Trophoblast cell (in vitro differentiated cells and primary cell): ENCODE measurements around the gene EPS8L1.

ENCODE experiments used
- DNase-seq, 2 donors: peaks; one replicate each; pipeline ENCODE4 v3.0.0-alpha.2; 2016
- H2AFZ ChIP-seq: 2 replicates; pipeline ENCODE4 v1.6.1; 2013; ENCODE audit warnings: low read length, moderate library complexity, mild to moderate bottlenecking; ENCODE audit not compliant: insufficient read depth, poor library complexity
- H2AK5ac ChIP-seq: 2 replicates; pipeline ENCODE4 v1.6.1; 2013; ENCODE audit warnings: mild to moderate bottlenecking, low read length
- H2BK120ac ChIP-seq: 2 replicates; pipeline ENCODE4 v1.6.1; 2013; ENCODE audit warnings: low read length, mild to moderate bottlenecking, moderate library complexity; ENCODE audit not compliant: insufficient read depth, poor library complexity
- H2BK12ac ChIP-seq: 2 replicates; pipeline ENCODE4 v1.6.1; 2013; ENCODE audit warnings: mild to moderate bottlenecking, low read length, moderate library complexity
- H2BK5ac ChIP-seq: 2 replicates; pipeline ENCODE4 v1.6.1; 2013; ENCODE audit warnings: low read length, low read depth, moderate library complexity, mild to moderate bottlenecking; ENCODE audit not compliant: poor library complexity
- H3K14ac ChIP-seq: 2 replicates; pipeline ENCODE4 v1.6.1; 2013; ENCODE audit warnings: mild to moderate bottlenecking, low read length
- H3K18ac ChIP-seq: 2 replicates; pipeline ENCODE4 v1.6.1; 2013; ENCODE audit warnings: mild to moderate bottlenecking, low read length
- H3K23ac ChIP-seq: 2 replicates; pipeline ENCODE4 v1.6.1; 2013; ENCODE audit warnings: low read length
- H3K27ac ChIP-seq: 2 replicates; pipeline ENCODE4 v1.5.1; 2013; ENCODE audit warnings: low read depth, mild to moderate bottlenecking, inconsistent platforms, low read length, moderate library complexity
- H3K27me3 ChIP-seq: 2 replicates; pipeline ENCODE4 v1.6.1; 2013; ENCODE audit warnings: inconsistent platforms, mild to moderate bottlenecking, low read length, moderate library complexity; ENCODE audit not compliant: insufficient read depth
- H3K36me3 ChIP-seq, 2 experiments: 1 replicate in 1 of 2; 2 replicates in 1 of 2; pipeline ENCODE4 v1.6.1; 2013; ENCODE audit warnings: low read length in 2 of 2, mild to moderate bottlenecking in 2 of 2, moderate library complexity in 1 of 2; ENCODE audit not compliant: insufficient read depth in 2 of 2, control insufficient read depth in 1 of 2
- H3K4ac ChIP-seq: 2 replicates; pipeline ENCODE4 v1.6.1; 2013; ENCODE audit warnings: low read depth, mild to moderate bottlenecking, low read length, moderate library complexity
- H3K4me1 ChIP-seq, 2 experiments: 1 replicate in 1 of 2; 2 replicates in 1 of 2; pipeline ENCODE4 v1.6.1; 2013; ENCODE audit warnings: low read length in 2 of 2, mild to moderate bottlenecking in 2 of 2, moderate library complexity in 1 of 2; ENCODE audit not compliant: insufficient read depth in 2 of 2, control insufficient read depth in 1 of 2
- H3K4me2 ChIP-seq: 2 replicates; pipeline ENCODE4 v1.6.1; 2013; ENCODE audit warnings: inconsistent platforms, mild to moderate bottlenecking, low read length, moderate library complexity
- H3K4me3 ChIP-seq: 2 replicates; pipeline ENCODE4 v1.5.1; 2013; ENCODE audit warnings: mild to moderate bottlenecking, low read depth, low read length, inconsistent platforms
- H3K79me1 ChIP-seq: one replicate; pipeline ENCODE4 v1.6.1; 2013; ENCODE audit warnings: low read length
- H3K79me2 ChIP-seq: 2 replicates; pipeline ENCODE4 v1.6.1; 2013; ENCODE audit warnings: low read length, mild to moderate bottlenecking; ENCODE audit not compliant: control insufficient read depth, insufficient read depth, poor library complexity
- H3K9ac ChIP-seq: 2 replicates; pipeline ENCODE4 v1.6.1; 2013; ENCODE audit warnings: mild to moderate bottlenecking, low read length
- H3K9me3 ChIP-seq: 2 replicates; pipeline ENCODE4 v1.6.1; 2013; ENCODE audit warnings: low read depth, mild to moderate bottlenecking, control low read depth, inconsistent platforms, low read length; ENCODE audit not compliant: insufficient read depth
- H4K12ac ChIP-seq: 2 replicates; pipeline ENCODE4 v1.6.1; 2013; ENCODE audit warnings: low read depth, mild to moderate bottlenecking, low read length, moderate library complexity
- H4K8ac ChIP-seq: 2 replicates; pipeline ENCODE4 v1.6.1; 2013; ENCODE audit warnings: low read depth, mild to moderate bottlenecking, low read length, moderate library complexity
- H4K91ac ChIP-seq: one replicate; pipeline ENCODE4 v1.6.1; 2013; ENCODE audit warnings: low read depth, mild to moderate bottlenecking, low read length, moderate library complexity
- WGBS: extraction: QIAGEN DNeasy Blood & Tissue Kit; methylation state at CpG from one replicate; pipeline ENCODE4 v1.1.7; 2013; ENCODE audit warnings: missing lambda C conversion rate; ENCODE audit not compliant: insufficient read length, insufficient coverage; ENCODE audit errors: extremely low coverage; 5-methylcytosine and 5-hydroxymethylcytosine counted together

EPS8L1 gene

GRCh38 chr19:55050749-55051532, 24.7 kb upstream of the EPS8L1 start:
- Histone ChIP-seq H4K91ac (no peak overlapping the region), H3K23ac (no peak overlapping the region), H3K14ac (no peak overlapping the region), H2BK120ac (no peak overlapping the region), H2AFZ (no peak overlapping the region), H3K9ac (no peak overlapping the region), H4K12ac (no peak overlapping the region), H3K4me1 (no peaks in the 10 kb centered on the region), H2BK5ac (no peak overlapping the region), H3K36me3 (peaks cover 82 to 84% of the 10 kb centered on the region in 2 experiments), H3K4me3 (no peak overlapping the region), H4K8ac (no peak overlapping the region), H3K79me2 (no peaks in the 10 kb centered on the region), H3K79me1 (peaks cover 2% of the 10 kb centered on the region), H3K4me2 (no peak overlapping the region), H3K9me3 (no peaks in the 10 kb centered on the region), H3K27ac (no peak overlapping the region), H2AK5ac (no peak overlapping the region), H3K4ac (no peak overlapping the region), H3K18ac (peak overlapping the region; percentile 5), H2BK12ac (no peak overlapping the region), H3K27me3 (no peaks in the 10 kb centered on the region)
- WGBS: no CpG with 5 or more reads among the region's 25 CpGs
- DNase-seq: peak in 1 of 2 donors; percentile 77

- no peak overlapping the region for H2BK5ac ChIP-seq
- no peak overlapping the region for H3K4me2 ChIP-seq
- peaks cover 2% of the 10 kb centered on the region for H3K79me1 ChIP-seq
- H3K27ac ChIP-seq: no peak overlapping the region
- no peak overlapping the region for H3K14ac ChIP-seq
- peaks cover 76 to 77% of the 10 kb centered on the region in 2 experiments for H3K36me3 ChIP-seq
- no peak overlapping the region for H4K12ac ChIP-seq
- H4K8ac ChIP-seq: no peak overlapping the region
- H3K23ac ChIP-seq: no peak overlapping the region
- no peak overlapping the region for H3K4ac ChIP-seq
- no peaks in the 10 kb centered on the region for H3K27me3 ChIP-seq
- no peak for DNase-seq
- no peaks in the 10 kb centered on the region for H3K79me2 ChIP-seq
- H3K4me1 ChIP-seq: no peaks in the 10 kb centered on the region
- no peak overlapping the region for H2BK12ac ChIP-seq
- peak overlapping the region; percentile 11 for H3K18ac ChIP-seq
- H3K9ac ChIP-seq: no peak overlapping the region
- no peak overlapping the region for H2BK120ac ChIP-seq
- H2AFZ ChIP-seq: no peak overlapping the region
- no peaks in the 10 kb centered on the region for H3K9me3 ChIP-seq
- no peak overlapping the region for H3K4me3 ChIP-seq
- no CpG with 5 or more reads among the region's 7 CpGs for WGBS
- H2AK5ac ChIP-seq: no peak overlapping the region
- H4K91ac ChIP-seq: no peak overlapping the region
Measured at GRCh38 chr19:55053735-55054134, 21.9 kb upstream of the EPS8L1 start.

GRCh38 chr19:55056827-55057226, 18.8 kb upstream of the EPS8L1 start:
- Histone ChIP-seq H2BK120ac (no peak overlapping the region), H3K23ac (no peak overlapping the region), H3K9ac (no peak overlapping the region), H3K4me2 (no peak overlapping the region), H3K4ac (no peak overlapping the region), H3K4me3 (no peak overlapping the region), H3K27ac (no peak overlapping the region), H2AFZ (no peak overlapping the region), H3K36me3 (peaks cover 55 to 58% of the 10 kb centered on the region in 2 experiments), H3K14ac (no peak overlapping the region), H4K8ac (no peak overlapping the region), H2BK12ac (no peak overlapping the region), H2AK5ac (no peak overlapping the region), H3K79me1 (peaks cover 4% of the 10 kb centered on the region), H4K91ac (no peak overlapping the region), H4K12ac (no peak overlapping the region), H3K18ac (no peak overlapping the region), H2BK5ac (no peak overlapping the region), H3K9me3 (peaks cover 2% of the 10 kb centered on the region), H3K4me1 (peaks cover 0 to 9% of the 10 kb centered on the region in 2 experiments), H3K27me3 (no peaks in the 10 kb centered on the region), H3K79me2 (peaks cover 2% of the 10 kb centered on the region)
- WGBS: no CpG with 5 or more reads among the region's 9 CpGs
- DNase-seq: no peak

GRCh38 chr19:55058781-55059610, 16.7 kb upstream of the EPS8L1 start:
- H3K79me2 ChIP-seq: peaks cover 6% of the 10 kb centered on the region
- H2BK12ac ChIP-seq: no peak overlapping the region
- no peak overlapping the region for H3K27ac ChIP-seq
- no peak overlapping the region for H4K8ac ChIP-seq
- no peak overlapping the region for H2AFZ ChIP-seq
- H3K18ac ChIP-seq: peak overlapping the region; percentile 1
- H3K4me2 ChIP-seq: no peak overlapping the region
- H3K4ac ChIP-seq: no peak overlapping the region
- no peaks in the 10 kb centered on the region for H3K27me3 ChIP-seq
- H3K36me3 ChIP-seq: peaks cover 37 to 39% of the 10 kb centered on the region in 2 experiments
- no peak overlapping the region for H4K12ac ChIP-seq
- DNase-seq: peak in 1 of 2 donors; percentile 27
- H3K4me1 ChIP-seq: peaks cover 0 to 11% of the 10 kb centered on the region in 2 experiments
- no peak overlapping the region for H3K9ac ChIP-seq
- H3K4me3 ChIP-seq: no peak overlapping the region
- no peak overlapping the region for H2BK5ac ChIP-seq
- no peak overlapping the region for H3K23ac ChIP-seq
- peaks cover 10% of the 10 kb centered on the region for H3K79me1 ChIP-seq
- no peak overlapping the region for H4K91ac ChIP-seq
- no peak overlapping the region for H2BK120ac ChIP-seq
- H2AK5ac ChIP-seq: no peak overlapping the region
- no CpG with 5 or more reads among the region's 23 CpGs for WGBS
- H3K14ac ChIP-seq: no peak overlapping the region
- H3K9me3 ChIP-seq: peaks cover 4% of the 10 kb centered on the region
